GM06990 (cell line): ENCODE data around the gene AK1.

Experiments used
- DNase-seq: peaks from one replicate; pipeline ENCODE4 v3.0.0-alpha.2; 2011; ENCODE audit not compliant: insufficient read length; ENCODE audit errors: extremely low read depth
- H3K27me3 ChIP-seq: replicated peaks from 2 replicates; pipeline ENCODE4 v1.6.0; 2011; ENCODE audit warnings: low read length; ENCODE audit not compliant: control insufficient read depth, insufficient read depth
- H3K36me3 ChIP-seq: 2 replicates; pipeline ENCODE4 v1.5.1; 2011; ENCODE audit warnings: low read length; ENCODE audit not compliant: control insufficient read depth, insufficient read depth
- H3K4me3 ChIP-seq: replicated peaks from 2 replicates; pipeline ENCODE4 v1.5.1; 2011; ENCODE audit warnings: low read depth, mild to moderate bottlenecking, control low read depth, low read length
- TF ChIP-seq, protein P1 (sequence below): IDR thresholded peaks from 2 replicates; pipeline ENCODE4 v1.5.1; 2011; ENCODE audit warnings: low read length, control low read depth, mild to moderate bottlenecking, inconsistent platforms; ENCODE audit not compliant: insufficient read depth, poor library complexity, severe bottlenecking

Gene AK1

DNA sequence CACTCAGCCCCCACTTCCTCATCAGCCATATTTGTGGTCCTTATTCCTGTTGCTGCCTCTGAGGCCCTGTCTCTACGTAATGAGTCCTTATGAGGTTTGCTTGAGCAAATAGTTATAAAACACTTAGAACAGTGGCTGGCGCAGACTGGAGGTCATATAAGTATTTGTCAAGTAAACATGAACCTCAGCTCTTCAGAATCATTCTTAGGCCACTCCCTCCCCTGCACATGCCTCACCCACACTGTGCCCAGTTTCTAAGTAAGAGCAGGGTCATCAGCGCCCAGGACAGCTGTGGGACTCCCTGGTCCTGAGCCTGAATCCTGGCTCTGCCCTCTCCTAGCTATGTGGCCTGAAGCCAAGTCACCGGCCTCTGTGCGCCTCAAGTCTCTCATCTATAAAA, 35.4 kb upstream of the AK1 start:
- Histone ChIP-seq H3K27me3 (no peaks in the 10 kb centered on the region), H3K4me3 (no peak overlapping the region), H3K36me3 (peaks cover 38% of the 10 kb centered on the region)
- TF ChIP-seq, protein P1, sequence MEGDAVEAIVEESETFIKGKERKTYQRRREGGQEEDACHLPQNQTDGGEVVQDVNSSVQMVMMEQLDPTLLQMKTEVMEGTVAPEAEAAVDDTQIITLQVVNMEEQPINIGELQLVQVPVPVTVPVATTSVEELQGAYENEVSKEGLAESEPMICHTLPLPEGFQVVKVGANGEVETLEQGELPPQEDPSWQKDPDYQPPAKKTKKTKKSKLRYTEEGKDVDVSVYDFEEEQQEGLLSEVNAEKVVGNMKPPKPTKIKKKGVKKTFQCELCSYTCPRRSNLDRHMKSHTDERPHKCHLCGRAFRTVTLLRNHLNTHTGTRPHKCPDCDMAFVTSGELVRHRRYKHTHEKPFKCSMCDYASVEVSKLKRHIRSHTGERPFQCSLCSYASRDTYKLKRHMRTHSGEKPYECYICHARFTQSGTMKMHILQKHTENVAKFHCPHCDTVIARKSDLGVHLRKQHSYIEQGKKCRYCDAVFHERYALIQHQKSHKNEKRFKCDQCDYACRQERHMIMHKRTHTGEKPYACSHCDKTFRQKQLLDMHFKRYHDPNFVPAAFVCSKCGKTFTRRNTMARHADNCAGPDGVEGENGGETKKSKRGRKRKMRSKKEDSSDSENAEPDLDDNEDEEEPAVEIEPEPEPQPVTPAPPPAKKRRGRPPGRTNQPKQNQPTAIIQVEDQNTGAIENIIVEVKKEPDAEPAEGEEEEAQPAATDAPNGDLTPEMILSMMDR = no peak
- DNase-seq = no peak

DNA sequence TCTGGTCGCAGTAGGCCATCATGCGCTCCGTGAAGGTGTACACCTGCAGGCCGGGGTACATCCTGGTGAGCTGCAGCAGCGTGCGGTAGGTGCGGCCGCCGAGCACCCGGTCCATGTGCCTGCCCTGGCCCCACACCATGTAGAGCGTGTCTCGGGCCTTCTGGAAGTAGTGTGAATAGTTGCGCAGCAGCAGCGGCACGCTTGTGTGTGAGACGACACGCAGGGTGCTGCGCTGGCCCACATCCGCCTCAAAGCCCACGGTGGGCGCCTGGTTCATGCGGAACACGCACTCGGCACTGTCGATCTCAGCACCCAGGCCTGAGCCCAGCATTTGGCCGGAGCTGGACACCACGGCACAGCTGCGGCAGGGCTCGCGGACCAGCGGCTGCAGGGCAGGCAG, 34.8 kb upstream of the AK1 start:
- TF ChIP-seq, protein P1 = no peak
- no peak overlapping the region; the same call in 1 of the 2 replicates for H3K4me3 ChIP-seq
- H3K27me3 ChIP-seq = no peaks in the 10 kb centered on the region
- peak; percentile 13 for DNase-seq
- peaks cover 38% of the 10 kb centered on the region for H3K36me3 ChIP-seq

GRCh38 chr9:127910613-127911205, 33.2 kb upstream of the AK1 start:
- DNase-seq = no peak
- no peaks in the 10 kb centered on the region for H3K27me3 ChIP-seq
- peak overlapping the region; percentile 25 for H3K4me3 ChIP-seq
- H3K36me3 ChIP-seq = peaks cover 38% of the 10 kb centered on the region
- TF ChIP-seq, protein P1 = no peak

- Histone ChIP-seq H3K4me3 (no peak overlapping the region), H3K27me3 (no peaks in the 10 kb centered on the region), H3K36me3 (peaks cover 38% of the 10 kb centered on the region)
- TF ChIP-seq, protein P1 = no peak
- no peak for DNase-seq
These were observed 32.4 kb upstream of the AK1 start for GRCh38 chr9:127909839-127910273.

DNA sequence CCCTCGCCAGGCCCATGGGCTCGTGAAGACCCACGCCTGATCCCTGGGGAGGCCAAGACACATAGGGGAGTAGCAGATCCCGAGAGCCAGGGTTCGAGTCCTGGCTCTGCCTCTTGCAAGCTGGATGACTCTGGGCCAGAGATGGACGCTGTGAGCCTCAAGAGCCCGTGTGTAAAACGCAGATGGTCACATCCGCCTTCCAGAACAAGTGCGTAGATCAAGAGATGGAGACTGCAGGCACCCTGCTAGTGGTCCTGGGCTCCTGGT, 31.1 kb upstream of the AK1 start:
- peak; percentile 7 for DNase-seq
- TF ChIP-seq, protein P1 = no peak
- Histone ChIP-seq H3K27me3 (no peaks in the 10 kb centered on the region), H3K4me3 (no peak overlapping the region), H3K36me3 (peaks cover 32% of the 10 kb centered on the region)
